Large intestine (tissue), 3 donors: ENCODE results near the gene TANGO6. TPM values are rescaled to one million over a fixed set of nuclear protein-coding genes. Genes with fewer than 3 reads are reported as not detected.
"Not testable (repeated sequence)": the region's sequence is repeated elsewhere in the genome, so short reads cannot be mapped to it uniquely, and the experiment has no call there.

Experiments
- DNase-seq, 2 donors: peaks; one replicate each; pipeline versions ENCODE4 v3.0.0 to v3.0.0-alpha.2; 2013
- H3K27ac ChIP-seq: one replicate; pipeline ENCODE4 v1.5.1; 2013; ENCODE audit warnings: low read length
- H3K27me3 ChIP-seq: 2 replicates; pipeline ENCODE4 v1.6.1; 2013; ENCODE audit warnings: low read length; ENCODE audit not compliant: control insufficient read depth, insufficient read depth
- H3K36me3 ChIP-seq: 2 replicates; pipeline ENCODE4 v1.6.1; 2013; ENCODE audit warnings: low read length; ENCODE audit not compliant: control insufficient read depth, insufficient read depth
- H3K4me1 ChIP-seq: one replicate; pipeline ENCODE4 v1.6.1; 2013; ENCODE audit warnings: low read length; ENCODE audit not compliant: control insufficient read depth, insufficient read depth
- H3K4me3 ChIP-seq: one replicate; pipeline ENCODE4 v1.5.1; 2013; ENCODE audit warnings: low read length
- H3K9me3 ChIP-seq: one replicate; pipeline ENCODE4 v1.6.1; 2013; ENCODE audit warnings: mild to moderate bottlenecking, low read depth, low read length, moderate library complexity; ENCODE audit not compliant: control insufficient read depth
- WGBS: methylation state at CpG from one replicate; pipeline ENCODE4 v1.1.5; 2013; ENCODE audit warnings: low lambda C conversion rate; ENCODE audit not compliant: insufficient coverage; 5-methylcytosine and 5-hydroxymethylcytosine counted together
- polyA plus RNA-seq: library from polyadenylated mRNA; unstranded; fragments of 120-200 nt; gene quantifications from one replicate; pipeline ENCODE4 v1.2.1, GENCODE V29; 2013

Gene TANGO6
- polyA plus RNA-seq, 1 donor, result 4.5 TPM

DNA sequence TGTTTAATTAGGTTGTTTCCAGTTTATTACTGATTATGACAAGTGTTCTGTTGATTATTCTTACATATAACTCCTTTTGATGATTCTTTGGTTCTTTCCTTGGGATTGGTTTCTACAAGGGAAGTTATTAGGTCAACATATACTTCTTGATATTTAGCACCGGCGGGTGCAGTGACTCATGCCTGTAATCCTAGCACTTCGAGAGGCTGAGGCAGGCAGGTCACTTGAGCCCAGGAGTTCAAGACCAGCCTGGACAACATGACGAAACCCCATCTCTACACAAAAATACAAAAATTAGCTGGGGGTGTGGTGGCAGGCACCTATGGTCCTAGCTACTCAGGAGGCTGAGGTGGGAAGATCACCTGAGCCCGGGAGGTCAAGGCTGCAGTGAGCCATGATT, 141.9 kb downstream of the TANGO6 start:
- Histone ChIP-seq H3K9me3 (no peaks in the 10 kb centered on the region), H3K36me3 (no peaks in the 10 kb centered on the region), H3K4me3 (no peak overlapping the region), H3K4me1 (no peaks in the 10 kb centered on the region), H3K27me3 (no peaks in the 10 kb centered on the region), H3K27ac (no peak overlapping the region)
- DNase-seq, result no peak
- WGBS, result no CpG with 5 or more reads among the region's 5 CpGs

DNA sequence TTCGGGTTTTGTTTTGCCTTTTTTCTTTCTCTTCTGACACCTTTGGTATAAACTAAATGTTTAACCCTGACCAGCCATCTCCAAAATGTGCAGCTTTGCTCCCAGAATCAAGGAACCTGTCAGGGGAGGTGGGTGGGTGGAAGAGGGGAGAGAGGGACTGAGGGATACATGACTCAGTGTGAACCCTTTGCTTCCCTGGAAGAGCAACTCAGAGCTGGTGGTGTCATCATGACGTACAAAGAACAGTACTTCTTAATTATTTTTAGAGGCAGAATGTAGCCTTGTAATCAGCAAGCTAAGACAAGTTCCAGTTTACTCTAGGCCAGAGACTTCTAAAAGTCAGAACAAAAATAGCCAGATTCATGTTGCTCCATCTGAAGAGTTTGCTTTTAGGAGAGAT, 142.5 kb downstream of the TANGO6 start:
- WGBS, result no CpG with 5 or more reads among the region's 2 CpGs
- no peak for DNase-seq

DNA sequence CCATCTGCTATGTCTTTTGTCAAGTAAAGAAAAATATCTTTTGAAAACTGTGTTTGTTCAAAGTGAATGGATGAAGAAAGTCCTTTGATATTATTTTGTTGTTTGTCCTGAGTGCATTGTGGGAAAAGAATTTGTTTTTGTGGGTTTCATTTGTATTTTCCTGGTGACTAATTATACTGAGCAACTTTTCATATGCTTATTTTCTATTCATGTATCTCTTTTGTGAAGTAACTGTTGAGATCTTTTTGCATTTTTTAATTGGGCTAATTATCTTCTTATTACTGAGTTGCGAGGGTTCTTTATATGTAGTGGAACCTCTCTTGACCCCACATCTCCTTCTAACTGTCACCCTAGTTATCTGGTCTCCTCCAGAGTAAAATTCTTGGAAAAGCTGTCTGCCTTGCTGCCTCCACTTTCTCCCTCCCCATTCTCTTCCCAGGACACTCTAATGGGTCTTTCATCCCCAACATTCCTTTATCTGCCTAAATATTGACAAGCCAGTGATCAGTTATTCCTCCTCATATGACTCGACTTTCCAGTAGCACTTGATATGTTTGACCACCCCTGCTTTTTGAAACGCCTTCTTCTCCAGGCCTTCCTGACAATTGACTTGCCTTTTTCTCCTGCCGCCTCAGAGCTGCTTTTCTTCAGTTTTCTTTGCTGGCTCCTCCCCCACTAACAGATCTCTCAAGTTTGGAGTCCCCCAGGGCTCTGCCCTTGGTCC, 144.6 kb downstream of the TANGO6 start:
- H3K9me3 ChIP-seq, result no peaks in the 10 kb centered on the region
- no peaks in the 10 kb centered on the region for H3K27me3 ChIP-seq
- WGBS, result 82% methylated on average over 3 of the region's 4 CpGs
- no peaks in the 10 kb centered on the region for H3K4me1 ChIP-seq
- no peak for DNase-seq
- H3K4me3 ChIP-seq, result no peak overlapping the region
- H3K27ac ChIP-seq, result no peak overlapping the region
- H3K36me3 ChIP-seq, result no peaks in the 10 kb centered on the region

More for the DNA sequence above, 142.5 kb downstream of the TANGO6 start:
- Histone ChIP-seq H3K27ac (no peak overlapping the region), H3K9me3 (no peaks in the 10 kb centered on the region), H3K27me3 (no peaks in the 10 kb centered on the region), H3K36me3 (no peaks in the 10 kb centered on the region), H3K4me1 (no peaks in the 10 kb centered on the region), H3K4me3 (no peak overlapping the region)

- DNase-seq, H3K4me3 ChIP-seq, H3K27ac ChIP-seq, H3K4me1 ChIP-seq, H3K36me3 ChIP-seq, H3K27me3 ChIP-seq, H3K9me3 ChIP-seq: not testable (repeated sequence)
- WGBS, result no CpG with 5 or more reads among the region's 7 CpGs
Measured at GRCh38 chr16:68990172-68990845, 147.0 kb downstream of the TANGO6 start.

DNA sequence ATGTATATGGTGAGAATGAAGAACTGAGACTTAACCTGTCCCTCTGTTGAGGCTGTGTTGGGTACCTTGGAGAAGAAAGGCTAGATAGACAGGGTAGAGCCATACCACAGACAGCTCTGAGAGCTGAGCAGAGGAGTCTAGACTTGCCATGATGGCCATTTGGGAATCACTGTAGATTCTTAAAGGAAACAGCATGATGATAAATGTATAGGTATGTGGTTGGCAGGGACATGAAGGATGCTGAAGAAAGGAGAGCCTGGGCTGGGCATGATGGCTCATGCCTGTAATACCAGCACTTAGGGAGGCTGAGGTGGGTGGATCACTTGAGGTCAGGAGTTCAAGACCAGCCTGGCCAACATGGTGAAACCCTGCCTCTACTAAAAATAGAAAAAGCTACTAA, 147.7 kb downstream of the TANGO6 start:
- DNase-seq, result no peak
- H3K27me3 ChIP-seq, result no peaks in the 10 kb centered on the region
- H3K4me3 ChIP-seq, result no peak overlapping the region
- no peaks in the 10 kb centered on the region for H3K36me3 ChIP-seq
- H3K4me1 ChIP-seq, result peaks cover 5% of the 10 kb centered on the region
- H3K9me3 ChIP-seq, result no peaks in the 10 kb centered on the region
- no peak overlapping the region for H3K27ac ChIP-seq

DNA sequence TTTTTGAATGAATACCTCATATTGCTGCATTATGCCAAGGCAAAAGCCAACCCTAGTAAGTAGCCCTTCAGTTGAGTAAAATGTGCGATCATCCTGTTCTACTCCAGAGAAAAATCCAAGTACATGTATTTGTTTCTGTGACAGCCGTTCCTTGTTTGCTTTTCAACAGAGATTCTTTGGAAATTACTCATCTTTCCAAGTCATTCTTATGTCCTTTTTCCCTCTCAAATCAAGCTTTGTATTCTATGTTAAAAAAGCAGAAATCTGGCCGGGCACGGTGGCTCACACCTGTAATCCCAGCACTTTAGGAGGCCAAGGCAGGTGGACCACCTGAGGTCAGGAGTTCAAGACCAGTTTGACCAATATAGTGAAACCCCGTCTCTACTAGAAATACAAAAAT, 149.2 kb downstream of the TANGO6 start:
- Histone ChIP-seq H3K36me3 (no peaks in the 10 kb centered on the region), H3K27me3 (no peaks in the 10 kb centered on the region), H3K4me3 (no peak overlapping the region), H3K27ac (no peak overlapping the region), H3K4me1 (peaks cover 5% of the 10 kb centered on the region), H3K9me3 (no peaks in the 10 kb centered on the region)
- no peak for DNase-seq
- WGBS, result 70% methylated on average over 2 of the region's 5 CpGs

DNA sequence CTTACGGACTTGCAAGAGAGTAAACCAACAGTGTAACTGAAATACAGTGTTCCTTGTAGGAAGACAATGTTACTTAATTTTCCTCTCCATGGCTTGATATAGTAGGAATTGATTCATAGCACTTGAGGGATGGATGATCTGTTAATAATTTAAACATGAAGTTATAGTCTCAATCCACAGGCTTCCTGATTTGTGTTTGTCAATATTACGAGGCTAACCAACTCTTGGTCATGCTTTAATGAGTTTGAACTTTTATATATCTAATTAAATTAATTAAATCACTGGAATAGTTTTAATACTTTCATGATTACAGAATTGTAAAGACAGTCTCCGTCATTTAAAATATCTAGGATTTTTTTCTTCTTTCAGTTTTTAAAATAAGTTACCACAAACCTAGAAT, 150.1 kb downstream of the TANGO6 start:
- no peak for DNase-seq
- H3K27ac ChIP-seq, result peak overlapping the region; percentile 61

GRCh38 chr16:68993885-68994284, 150.6 kb downstream of the TANGO6 start:
- peaks cover 5% of the 10 kb centered on the region for H3K4me1 ChIP-seq
- no peaks in the 10 kb centered on the region for H3K9me3 ChIP-seq
- H3K36me3 ChIP-seq, result no peaks in the 10 kb centered on the region
- no peak overlapping the region for H3K4me3 ChIP-seq
- peak; percentile 33 to 71 for DNase-seq
- WGBS, result no CpG with 5 or more reads among the region's 1 CpG
- peak overlapping the region; percentile 61 for H3K27ac ChIP-seq
- no peaks in the 10 kb centered on the region for H3K27me3 ChIP-seq

More for the DNA sequence above, 150.1 kb downstream of the TANGO6 start:
- Histone ChIP-seq H3K4me3 (no peak overlapping the region), H3K4me1 (peaks cover 5% of the 10 kb centered on the region), H3K9me3 (no peaks in the 10 kb centered on the region), H3K27me3 (no peaks in the 10 kb centered on the region), H3K36me3 (no peaks in the 10 kb centered on the region)
- WGBS, result 80% methylated on average over 3 of the region's 3 CpGs

DNA sequence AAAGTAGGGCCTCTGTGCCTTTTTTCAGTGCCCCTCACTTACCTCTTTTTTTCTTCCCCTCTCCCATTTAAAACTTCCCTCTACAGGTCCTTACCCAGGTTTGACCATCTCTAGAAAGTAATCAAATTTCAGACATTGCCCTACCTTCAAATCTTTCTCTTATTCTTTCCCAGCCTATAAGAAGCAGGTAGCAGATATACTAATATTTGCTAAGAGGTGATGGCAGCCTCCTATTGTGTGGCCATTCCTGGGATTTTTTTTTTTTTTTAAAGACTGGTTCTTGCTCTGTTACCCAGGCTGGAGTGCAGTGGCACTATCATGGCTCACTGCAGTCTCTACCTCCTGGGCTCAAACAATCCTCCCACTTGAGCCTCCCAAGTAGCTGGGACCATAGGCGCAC, 151.0 kb downstream of the TANGO6 start:
- WGBS, result no CpG with 5 or more reads among the region's 1 CpG
- Histone ChIP-seq H3K27ac (peak overlapping the region; percentile 48), H3K9me3 (no peaks in the 10 kb centered on the region), H3K4me3 (no peak overlapping the region), H3K36me3 (no peaks in the 10 kb centered on the region), H3K4me1 (peaks cover 5% of the 10 kb centered on the region), H3K27me3 (no peaks in the 10 kb centered on the region)
- no peak for DNase-seq

DNA sequence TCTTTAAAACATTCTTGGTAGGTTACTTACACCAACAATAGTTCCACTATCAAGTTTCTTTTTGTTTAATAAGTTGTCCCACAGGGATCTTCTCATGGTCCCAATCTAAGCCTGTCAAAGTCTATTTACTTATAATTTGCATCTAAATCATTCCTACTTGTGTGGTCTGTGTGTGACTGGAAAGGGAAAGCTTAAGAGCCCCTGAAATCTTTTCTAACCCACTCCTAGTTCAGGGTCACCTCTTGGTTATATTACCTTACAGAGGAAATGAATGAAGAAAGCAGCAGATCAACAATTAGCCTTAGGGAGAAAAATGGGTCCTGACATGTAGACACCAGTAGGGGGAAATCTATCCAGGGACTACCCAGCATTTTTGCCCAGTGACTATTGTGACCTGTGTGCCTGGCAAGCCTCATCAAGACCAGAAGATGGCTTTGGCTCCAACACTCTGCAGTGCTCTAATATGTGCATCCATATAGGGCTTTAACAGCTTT, 151.7 kb downstream of the TANGO6 start:
- peak; percentile 11 to 24 for DNase-seq
- H3K36me3 ChIP-seq, result no peaks in the 10 kb centered on the region
- H3K27ac ChIP-seq, result no peak overlapping the region
- H3K4me3 ChIP-seq, result no peak overlapping the region
- H3K27me3 ChIP-seq, result no peaks in the 10 kb centered on the region
- H3K4me1 ChIP-seq, result peaks cover 5% of the 10 kb centered on the region
- H3K9me3 ChIP-seq, result no peaks in the 10 kb centered on the region

GRCh38 chr16:68997564-68997963, 154.2 kb downstream of the TANGO6 start:
- Histone ChIP-seq H3K4me3 (no peak overlapping the region), H3K4me1 (peaks cover 5% of the 10 kb centered on the region), H3K36me3 (no peaks in the 10 kb centered on the region), H3K27me3 (no peaks in the 10 kb centered on the region), H3K9me3 (peaks cover under 1% of the 10 kb centered on the region), H3K27ac (no peak overlapping the region)
- WGBS, result no CpG with 5 or more reads among the region's 1 CpG
- no peak for DNase-seq
